ENCODE data around the gene MUS81.

Gene MUS81

GRCh38 chr11:65861533-65862183 is 1.4 kb downstream of the MUS81 start:
- DNase-seq: no peak

- no peak for DNase-seq
These were observed 2.0 kb downstream of the MUS81 start for GRCh38 chr11:65862191-65862735.

GRCh38 chr11:65862941-65863888 is 3.0 kb downstream of the MUS81 start:
- DNase-seq: no peak

DNA sequence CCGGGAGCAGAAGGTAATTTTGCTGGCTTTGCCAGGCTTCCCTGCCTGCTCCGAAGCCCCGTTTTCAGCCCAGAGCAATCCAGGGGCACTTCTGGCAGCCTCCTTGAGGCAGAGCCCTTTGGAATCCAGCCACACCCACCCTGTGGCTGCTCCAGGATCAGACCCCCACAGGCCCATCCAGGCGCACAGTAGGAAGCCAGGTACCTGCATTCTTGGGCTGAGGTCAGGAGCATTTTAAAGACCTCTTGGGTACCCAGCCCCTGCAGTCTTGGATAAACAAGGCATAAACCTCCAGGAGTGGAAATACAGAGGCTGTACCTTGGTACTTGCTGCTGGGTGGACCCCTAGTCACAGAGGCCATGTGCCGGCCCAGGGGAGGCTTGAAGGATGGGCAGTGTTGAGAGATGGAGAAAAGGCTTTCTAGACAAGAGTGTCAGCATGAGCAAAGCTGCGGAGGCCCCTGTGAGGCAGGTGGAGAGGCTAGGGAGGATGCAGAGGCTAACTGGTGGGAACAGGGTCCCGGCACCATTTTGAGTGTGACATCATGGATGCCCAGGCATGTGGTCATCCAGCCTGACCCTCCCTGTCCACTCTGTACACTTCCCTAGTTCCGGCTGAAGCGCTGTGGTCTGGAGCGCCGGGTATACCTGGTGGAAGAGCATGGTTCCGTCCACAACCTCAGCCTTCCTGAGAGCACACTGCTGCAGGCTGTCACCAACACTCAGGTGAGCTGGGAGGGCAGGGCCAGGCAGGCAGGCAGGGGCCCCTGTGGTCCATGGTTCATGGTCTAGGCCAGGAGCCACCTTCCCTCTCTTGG is 3.9 kb downstream of the MUS81 start:
- DNase-seq: no peak

DNA sequence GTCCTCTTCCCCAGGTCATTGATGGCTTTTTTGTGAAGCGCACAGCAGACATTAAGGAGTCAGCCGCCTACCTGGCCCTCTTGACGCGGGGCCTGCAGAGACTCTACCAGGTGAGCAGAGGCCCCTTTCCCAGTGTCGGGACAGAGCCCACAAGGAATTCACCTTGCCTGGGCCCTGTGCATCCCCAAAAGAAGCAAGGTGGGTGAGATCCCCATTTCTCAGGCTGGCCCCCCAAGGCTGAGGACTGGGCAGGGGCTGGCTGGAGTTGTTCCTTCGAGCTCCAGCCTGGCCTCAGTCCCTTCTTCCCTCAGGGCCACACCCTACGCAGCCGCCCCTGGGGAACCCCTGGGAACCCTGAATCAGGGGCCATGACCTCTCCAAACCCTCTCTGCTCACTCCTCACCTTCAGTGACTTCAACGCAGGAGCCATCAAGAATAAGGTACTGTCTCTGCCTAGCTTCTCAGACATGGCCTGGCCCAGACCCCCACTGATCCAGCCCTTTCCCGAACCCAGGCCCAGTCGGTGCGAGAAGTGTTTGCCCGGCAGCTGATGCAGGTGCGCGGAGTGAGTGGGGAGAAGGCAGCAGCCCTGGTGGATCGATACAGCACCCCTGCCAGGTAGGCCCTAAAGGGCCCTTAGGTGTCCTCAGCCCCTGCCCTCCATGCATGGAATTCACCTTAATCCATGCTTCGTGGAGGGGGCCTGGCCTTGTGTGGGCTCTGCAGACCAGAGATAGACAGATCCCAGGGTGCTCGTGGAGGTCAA is 4.7 kb downstream of the MUS81 start:
- DNase-seq: no peak

GRCh38 chr11:65865550-65866172 is 5.4 kb downstream of the MUS81 start:
- DNase-seq: no peak

- DNase-seq: no peak
These were observed 6.5 kb downstream of the MUS81 start for GRCh38 chr11:65866509-65867283.

DNA sequence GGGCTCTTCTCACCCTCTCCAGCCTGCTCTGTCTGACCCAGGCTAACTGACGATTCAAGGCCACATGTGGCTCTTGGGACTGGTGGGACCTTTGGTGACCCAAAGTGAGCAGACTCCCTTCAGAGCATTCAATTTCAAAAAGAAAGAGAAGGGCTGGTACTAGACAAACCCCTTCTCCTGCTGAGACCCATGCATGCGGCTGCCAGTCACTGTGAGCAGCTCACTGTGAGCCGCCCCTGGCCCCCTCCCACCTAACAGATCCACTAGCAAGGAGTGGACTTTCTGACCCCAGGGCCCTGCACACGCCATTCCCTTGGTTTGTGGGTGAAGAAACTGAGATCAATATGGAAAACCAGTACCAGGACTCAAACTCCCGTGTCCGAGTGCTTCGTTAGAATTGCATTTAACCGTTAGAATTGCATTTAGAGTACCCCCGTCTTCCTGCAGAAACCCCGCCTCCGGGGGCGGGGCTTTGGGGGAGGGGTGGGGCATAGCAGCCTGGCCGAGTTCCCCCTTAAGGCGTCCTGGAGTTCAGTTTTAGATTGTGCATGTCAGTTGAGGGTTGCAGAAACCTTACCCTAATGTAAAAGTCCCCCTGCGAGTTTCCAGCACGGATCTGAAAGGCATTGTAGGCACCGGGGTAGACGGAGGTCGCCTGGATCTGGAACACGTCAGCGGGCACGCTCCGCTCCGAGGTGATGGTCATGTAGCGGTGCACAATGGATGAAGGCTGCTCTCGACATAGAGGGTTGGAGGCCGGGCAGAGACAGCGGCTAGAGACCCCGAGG is 7.2 kb downstream of the MUS81 start:
- no peak for DNase-seq

DNA sequence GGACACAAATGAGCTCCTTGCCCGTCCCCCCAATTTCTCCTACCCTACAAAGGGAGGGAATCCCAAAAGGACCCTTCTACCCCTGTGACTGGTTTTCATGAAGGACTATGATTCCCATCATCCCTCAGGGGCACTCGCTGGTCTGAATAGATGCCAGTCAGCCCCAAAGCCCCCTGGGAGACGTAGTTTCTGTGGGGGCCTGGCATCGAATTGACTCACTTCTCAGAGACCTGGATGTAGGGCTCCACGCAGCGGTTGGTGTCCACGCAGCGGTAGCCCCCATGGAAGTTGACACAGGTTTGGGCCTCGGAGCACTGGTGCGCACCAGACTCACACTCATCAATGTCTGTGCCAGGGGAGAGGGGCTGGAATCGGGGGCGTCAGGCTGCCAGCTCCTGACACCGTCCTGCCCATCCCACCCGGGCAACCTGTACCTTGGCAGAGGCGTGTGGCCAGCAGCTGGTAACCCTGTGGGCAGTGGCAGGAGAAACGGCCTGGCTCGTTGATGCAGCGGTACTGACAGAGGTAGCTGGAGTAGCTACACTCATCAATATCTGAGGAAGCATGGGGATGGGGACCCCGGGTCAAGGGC is 7.9 kb downstream of the MUS81 start:
- DNase-seq: no peak

DNA sequence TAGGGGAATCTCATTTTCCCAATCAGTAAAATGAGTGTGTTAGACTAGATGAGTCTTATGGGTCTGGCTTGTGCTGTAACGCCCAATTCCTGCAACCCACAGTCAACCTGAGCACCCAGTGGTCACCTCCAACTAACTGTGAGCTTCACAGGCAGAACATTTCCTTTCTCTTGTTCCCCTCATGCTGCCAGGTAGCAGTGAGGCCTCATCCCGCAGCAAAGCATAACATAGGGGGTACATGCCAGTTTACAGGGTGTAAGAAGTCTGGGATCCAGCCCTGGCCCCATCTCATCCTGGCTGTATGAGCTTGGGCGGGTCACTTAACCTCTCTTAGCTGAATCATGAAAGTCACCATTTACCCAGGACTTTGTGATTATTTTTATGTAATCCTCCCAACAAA is 8.7 kb downstream of the MUS81 start:
- no peak for DNase-seq

- DNase-seq: no peak
These were observed 9.5 kb downstream of the MUS81 start for GRCh38 chr11:65869643-65870306.

DNA sequence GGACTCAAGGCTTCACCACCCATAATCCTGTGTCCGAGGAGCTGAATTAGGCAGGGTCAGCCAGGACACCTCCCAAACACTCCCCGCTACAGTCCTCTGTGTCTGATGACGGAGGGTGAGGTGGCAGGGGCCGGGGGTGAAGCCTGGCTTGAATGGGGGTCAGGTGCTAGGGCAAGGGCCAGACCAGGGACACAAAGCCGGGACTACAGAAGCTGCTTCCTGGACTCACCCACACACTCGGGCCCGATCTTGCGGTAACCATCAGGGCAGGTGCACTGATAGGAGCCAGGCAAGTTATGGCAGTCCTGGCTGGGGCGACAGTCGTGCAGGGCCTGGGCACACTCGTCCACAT is 10.1 kb downstream of the MUS81 start:
- no peak for DNase-seq

GRCh38 chr11:65870706-65871681 is 10.8 kb downstream of the MUS81 start:
- no peak for DNase-seq

DNA sequence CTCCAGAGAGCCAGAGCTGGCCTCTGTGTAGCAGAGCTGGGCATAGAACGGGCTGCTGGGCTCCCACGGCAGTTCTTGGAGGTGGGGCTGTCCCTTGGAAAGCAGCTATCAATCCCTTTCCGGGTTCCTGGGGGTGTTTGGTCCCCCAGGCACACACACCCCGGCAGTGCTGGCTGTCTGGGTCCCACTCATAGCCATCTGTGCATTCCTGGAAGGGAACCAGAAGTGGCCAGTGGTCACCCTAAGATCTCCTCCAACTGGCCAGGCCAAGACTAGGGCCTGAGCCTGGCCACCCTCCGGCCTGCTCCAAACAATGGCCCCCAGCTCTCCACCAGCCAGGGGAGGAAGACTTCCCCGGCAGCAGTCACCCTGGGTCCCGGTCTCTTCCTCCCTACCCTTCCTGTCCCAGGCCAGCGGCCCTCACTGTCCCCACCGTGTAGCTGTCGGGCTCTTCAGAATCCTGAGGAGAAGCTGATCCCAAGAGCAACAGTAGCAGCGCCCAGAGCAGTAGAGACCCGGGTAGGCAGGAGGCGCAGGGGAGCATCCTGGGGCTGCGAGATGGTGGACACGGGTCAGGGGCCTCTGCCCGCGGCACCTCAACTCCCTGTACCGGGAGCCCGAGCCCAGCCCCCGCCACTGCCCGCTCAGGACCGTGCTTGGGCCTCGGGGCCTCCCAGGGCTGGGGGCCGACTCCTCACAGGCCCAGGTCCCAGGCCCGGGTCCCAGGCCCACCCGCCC is 11.7 kb downstream of the MUS81 start:
- no peak for DNase-seq

GRCh38 chr11:65872586-65873317 is 12.5 kb downstream of the MUS81 start, which contains the start of gene EFEMP2:
Gene EFEMP2, minus strand, starts transcription at chr11:65872800. Its CDS starts 446 bp downstream, at chr11:65872354.
- DNase-seq: no peak

Data from activated CD4-positive, alpha-beta T cell treated with anti-CD3 and anti-CD28 coated beads, Interleukin-10, Interleukin-2, amounts not matched to agents 100 ng/mL and 50 ng/mL, durations not matched to agents 16 hours and 8 hours (primary cell).